ENCODE results near the gene AKR1B1.

GRCh38 chr7:134405299-134405698, 53.6 kb downstream of the AKR1B1 start:
- no peak for TF ChIP-seq CREB1 (CRISPR knock-in tag; IDR thresholded peaks at IDR 0.05)
- no peak for TF ChIP-seq IRF1 (CRISPR knock-in tag; IDR thresholded peaks at IDR 0.05)
- TF ChIP-seq CTCF (IDR thresholded peaks at IDR 0.05), result no peak
